Activated B cell treated with CpG ODN at 0.5 μM for 24 hours (primary cell): ENCODE measurements around the gene GPBAR1. TPM values are rescaled to one million over a fixed set of nuclear protein-coding genes. Genes with fewer than 3 reads are reported as not detected.

Source experiments
- ATAC-seq: fragments of 200-7000 bp; cut with Tn5 transposase; one replicate; pipeline ENCODE4 v1.10.0; 2021; ENCODE audit warnings: low read depth, mild to moderate bottlenecking, moderate library complexity
- CTCF ChIA-PET: fragments of 350-600 bp; sonication (Branson Sonifier 250); formaldehyde crosslinking; loops from one replicate; lab custom pipeline; 2021; ENCODE audit warnings: antibody characterized with exemption; lab: Charles Lee
- POLR2A ChIA-PET: fragments of 350-600 bp; sonication (Branson Sonifier 250); formaldehyde crosslinking; loops from one replicate; lab custom pipeline; 2021; ENCODE audit warnings: antibody characterized with exemption; lab: Charles Lee
- DNase-seq: peaks from one replicate; pipeline ENCODE4 v3.0.0; 2022
- H3K27ac Mint-ChIP-seq: one replicate; pipeline ENCODE4 v1.8.0; 2020; ENCODE audit warnings: mixed read lengths
- H3K27me3 Mint-ChIP-seq: one replicate; pipeline ENCODE4 v1.8.0; 2021; ENCODE audit warnings: mixed read lengths
- H3K36me3 Mint-ChIP-seq: one replicate; pipeline ENCODE4 v1.8.0; 2021; ENCODE audit warnings: low read depth, mixed read lengths
- H3K4me1 Mint-ChIP-seq: one replicate; pipeline ENCODE4 v1.8.0; 2021; ENCODE audit warnings: mixed read lengths
- H3K4me3 Mint-ChIP-seq: one replicate; pipeline ENCODE4 v1.8.0; 2020; ENCODE audit warnings: mild to moderate bottlenecking, mixed read lengths
- H3K9me3 Mint-ChIP-seq: one replicate; pipeline ENCODE4 v1.8.0; 2020; ENCODE audit warnings: mixed read lengths
- CTCF ChIP-seq: fragments of 200-600 bp; IDR thresholded peaks from one replicate; pipeline ENCODE4 v1.8.0; 2022; ENCODE audit warnings: antibody characterized with exemption, mild to moderate bottlenecking
- intact Hi-C: fragments of 100-400 bp; cut with micrococcal nuclease; formaldehyde crosslinking; loops from one replicate; pipeline ENCODE4 v1.15.1; 2024
- total RNA-seq: library from RNA; stranded (reverse); gene quantifications from 2 replicates; pipeline ENCODE4 v1.2.3, GENCODE V29; 2022

Gene GPBAR1
- total RNA-seq, 1 donor from 2014 or later: 0.67 TPM

GRCh38 chr2:218269900-218270720 lies 9.3 kb downstream of the GPBAR1 start, which contains the start of the genes AAMP and PNKD:
AAMP (minus strand) TSS chr2:218270137; CDS start chr2:218270086, 51 bp downstream.
PNKD (plus strand) TSS chr2:218270519; CDS start chr2:218270536, 17 bp downstream.
- POLR2A ChIA-PET: interaction anchor here (0.6 to 7.3 kb wide), 17 partner anchors 9 to 626 kb away, joined by 3 to 97 read pairs (median 8); partner anchors contain the start of genes ARPC2, CATIP, CTDSP1 and GPBAR1
- intact Hi-C loops: loop anchor here (1.0 to 5.0 kb wide), 9 partner anchors 13 to 1118 kb away; partner anchors contain the start of genes ARPC2, BCS1L, CNOT9 and CNPPD1
- Mint-ChIP-seq H3K9me3 (no peaks in the 10 kb centered on the region), H3K4me3 (peak within 1 kb of the TSS; percentile 93), H3K27ac (peak within 1 kb of the TSS; percentile 88), H3K4me1 (peaks cover 67% of the 10 kb centered on the region), H3K27me3 (no peaks in the 10 kb centered on the region), H3K36me3 (peaks cover 56% of the 10 kb centered on the region)
- TF ChIP-seq CTCF: no peak
- CTCF ChIA-PET: interaction anchor here (1.0 to 7.5 kb wide), 5 partner anchors 12 to 126 kb away, joined by 3 to 138 read pairs (median 29); partner anchors contain the start of genes ARPC2, CATIP and TMBIM1
- peak; percentile 83 for ATAC-seq
- peak; percentile 100 for DNase-seq

- Mint-ChIP-seq H3K4me3 (peak overlapping the region; percentile 93), H3K9me3 (no peaks in the 10 kb centered on the region), H3K36me3 (peaks cover 56% of the 10 kb centered on the region), H3K4me1 (peaks cover 64% of the 10 kb centered on the region), H3K27me3 (no peaks in the 10 kb centered on the region), H3K27ac (peak overlapping the region; percentile 88)
- intact Hi-C loops: loop anchor here (1.0 to 5.0 kb wide), 9 partner anchors 14 to 1117 kb away; partner anchors contain the start of genes ARPC2, BCS1L, CNOT9 and CNPPD1
- no peak for TF ChIP-seq CTCF
- ATAC-seq (no peak), DNase-seq (no peak)
- CTCF ChIA-PET: interaction anchor here (1.0 to 7.5 kb wide), 10 partner anchors 13 to 125 kb away, joined by 3 to 138 read pairs (median 5); partner anchors contain the start of genes ARPC2, CATIP and TMBIM1
- POLR2A ChIA-PET: interaction anchor here (0.6 to 7.3 kb wide), 15 partner anchors 9 to 626 kb away, joined by 3 to 97 read pairs (median 8); partner anchors contain the start of genes ARPC2, CATIP, GPBAR1 and TMBIM1
Measured at GRCh38 chr2:218270721-218271486, 10.1 kb downstream of the GPBAR1 start.

GRCh38 chr2:218271487-218271797 lies 10.6 kb downstream of the GPBAR1 start:
- peaks cover 64% of the 10 kb centered on the region for H3K4me1 Mint-ChIP-seq
- intact Hi-C loops: loop anchor here (2.0 to 5.0 kb wide), 2 partner anchors 51 to 906 kb away; partner anchors contain the start of genes CNPPD1 and RETREG2
- CTCF ChIA-PET: interaction anchor here (1.1 to 7.5 kb wide), 9 partner anchors 13 to 125 kb away, joined by 3 to 138 read pairs (median 6); partner anchors contain the start of genes CATIP and TMBIM1
- POLR2A ChIA-PET: interaction anchor here (0.9 to 7.3 kb wide), 7 partner anchors 14 to 125 kb away, joined by 6 to 97 read pairs (median 29); partner anchors contain the start of genes ARPC2, CATIP and TMBIM1
- no peak for TF ChIP-seq CTCF
- H3K36me3 Mint-ChIP-seq: peaks cover 57% of the 10 kb centered on the region
- H3K4me3 Mint-ChIP-seq: peak overlapping the region; percentile 93
- H3K27ac Mint-ChIP-seq: peak overlapping the region; percentile 88
- no peak for ATAC-seq
- DNase-seq: no peak
- no peaks in the 10 kb centered on the region for H3K9me3 Mint-ChIP-seq
- H3K27me3 Mint-ChIP-seq: no peaks in the 10 kb centered on the region

GRCh38 chr2:218271865-218272530 lies 11.2 kb downstream of the GPBAR1 start:
- no peak for ATAC-seq
- intact Hi-C loops: loop anchor here (1.0 to 5.0 kb wide), 9 partner anchors 15 to 905 kb away; partner anchors contain the start of genes CATIP, CNPPD1 and RETREG2
- no peak for TF ChIP-seq CTCF
- Mint-ChIP-seq H3K27me3 (no peaks in the 10 kb centered on the region), H3K36me3 (peaks cover 58% of the 10 kb centered on the region), H3K9me3 (no peaks in the 10 kb centered on the region), H3K4me3 (peak overlapping the region; percentile 93), H3K4me1 (peaks cover 64% of the 10 kb centered on the region), H3K27ac (peak overlapping the region; percentile 88)
- CTCF ChIA-PET: interaction anchor here (1.1 to 7.5 kb wide), 11 partner anchors 14 to 125 kb away, joined by 3 to 138 read pairs (median 6); partner anchors contain the start of genes CATIP and TMBIM1
- POLR2A ChIA-PET: interaction anchor here (0.9 to 7.3 kb wide), 8 partner anchors 14 to 125 kb away, joined by 3 to 97 read pairs (median 12); partner anchors contain the start of genes ARPC2, CATIP and TMBIM1
- DNase-seq: no peak
